Fibroblast of the aortic adventitia (primary cell): ENCODE results near the gene TEAD1. TPM values are rescaled to one million over a fixed set of nuclear protein-coding genes. Genes with fewer than 3 reads are reported as not detected.

ENCODE experiments used
- DNase-seq: peaks from one replicate; pipeline ENCODE4 v3.0.0-alpha.2; 2010; ENCODE audit warnings: low read depth
- H3K4me3 ChIP-seq: 2 replicates; pipeline ENCODE4 v1.5.1; 2011; ENCODE audit warnings: low read depth, mild to moderate bottlenecking, control low read depth, low read length, moderate library complexity
- total RNA-seq: library from RNA; depleted of rRNA; stranded (reverse); fragments of >200 nt; gene quantifications from 2 replicates; pipeline ENCODE4 v1.2.3, GENCODE V29; 2012; ENCODE audit warnings: low replicate concordance
- TF ChIP-seq, protein P1 (sequence below): IDR thresholded peaks from 2 replicates; pipeline ENCODE4 v1.5.1; 2011; ENCODE audit warnings: mild to moderate bottlenecking, low read length, control low read depth, inconsistent platforms; ENCODE audit not compliant: insufficient read depth

The TEAD1 gene
- total RNA-seq, 1 donor = 117 TPM

DNA sequence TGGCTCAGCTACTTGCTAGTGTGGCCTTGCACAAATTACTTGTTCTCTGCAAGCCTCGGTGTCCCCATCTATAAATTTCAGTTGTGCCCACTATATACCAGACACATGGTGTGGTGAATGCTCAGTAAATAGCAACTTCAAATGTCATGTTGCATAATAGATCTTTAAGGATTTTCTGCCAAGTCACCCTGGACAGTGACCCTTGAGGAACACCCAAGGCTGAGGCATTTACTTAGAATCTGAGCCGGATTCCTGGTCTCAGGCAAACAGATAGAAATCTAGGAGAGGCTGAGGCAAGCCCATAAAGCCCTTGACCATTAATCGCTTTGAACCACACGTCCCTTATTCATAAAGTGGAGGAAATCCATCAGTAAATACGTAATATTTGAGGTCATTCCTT is 9.7 kb downstream of the TEAD1 start:
- no peak for DNase-seq
- no peak overlapping the region for H3K4me3 ChIP-seq
- TF ChIP-seq, protein P1, sequence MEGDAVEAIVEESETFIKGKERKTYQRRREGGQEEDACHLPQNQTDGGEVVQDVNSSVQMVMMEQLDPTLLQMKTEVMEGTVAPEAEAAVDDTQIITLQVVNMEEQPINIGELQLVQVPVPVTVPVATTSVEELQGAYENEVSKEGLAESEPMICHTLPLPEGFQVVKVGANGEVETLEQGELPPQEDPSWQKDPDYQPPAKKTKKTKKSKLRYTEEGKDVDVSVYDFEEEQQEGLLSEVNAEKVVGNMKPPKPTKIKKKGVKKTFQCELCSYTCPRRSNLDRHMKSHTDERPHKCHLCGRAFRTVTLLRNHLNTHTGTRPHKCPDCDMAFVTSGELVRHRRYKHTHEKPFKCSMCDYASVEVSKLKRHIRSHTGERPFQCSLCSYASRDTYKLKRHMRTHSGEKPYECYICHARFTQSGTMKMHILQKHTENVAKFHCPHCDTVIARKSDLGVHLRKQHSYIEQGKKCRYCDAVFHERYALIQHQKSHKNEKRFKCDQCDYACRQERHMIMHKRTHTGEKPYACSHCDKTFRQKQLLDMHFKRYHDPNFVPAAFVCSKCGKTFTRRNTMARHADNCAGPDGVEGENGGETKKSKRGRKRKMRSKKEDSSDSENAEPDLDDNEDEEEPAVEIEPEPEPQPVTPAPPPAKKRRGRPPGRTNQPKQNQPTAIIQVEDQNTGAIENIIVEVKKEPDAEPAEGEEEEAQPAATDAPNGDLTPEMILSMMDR = no peak

DNA sequence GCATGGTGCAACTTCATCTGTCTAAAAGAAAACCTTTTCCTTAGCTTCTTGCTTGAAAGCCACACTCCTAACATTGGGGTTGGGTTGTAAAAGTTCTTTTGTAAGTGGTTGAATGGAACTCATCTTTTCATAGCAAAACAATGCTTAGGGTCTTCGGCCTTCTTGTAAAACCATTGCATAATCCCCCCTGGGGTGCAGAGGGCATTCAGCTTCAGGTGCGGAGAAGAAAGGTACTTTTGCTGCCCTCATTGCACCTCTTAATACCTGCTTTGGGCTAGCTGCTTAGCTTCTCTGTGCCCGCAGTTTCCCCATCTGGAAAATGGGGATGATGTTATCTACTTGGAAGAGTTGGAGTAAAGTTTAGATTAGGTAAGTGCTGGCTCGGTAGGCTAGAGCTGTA is 10.1 kb downstream of the TEAD1 start:
- TF ChIP-seq, protein P1 = no peak
- H3K4me3 ChIP-seq = no peak overlapping the region
- no peak for DNase-seq

DNA sequence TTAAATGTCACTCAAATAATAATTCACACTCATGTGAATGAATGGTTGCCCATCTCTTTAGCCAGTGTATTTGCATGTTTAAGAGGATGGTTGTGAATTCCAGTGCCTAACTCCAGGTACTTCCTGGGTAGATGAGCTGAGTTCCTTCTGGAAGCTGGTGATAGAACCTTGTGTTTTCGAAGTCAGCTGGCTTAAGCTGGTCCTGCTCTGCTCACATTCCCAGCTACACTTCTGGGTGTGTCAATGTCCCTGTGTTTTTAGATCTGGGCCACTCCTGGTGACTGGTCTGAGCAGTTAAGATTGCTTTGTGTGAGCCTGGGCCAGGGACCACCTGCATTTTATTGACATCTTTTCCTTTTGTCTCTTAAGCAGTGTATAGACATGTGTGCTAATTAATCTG is 10.6 kb downstream of the TEAD1 start:
- TF ChIP-seq, protein P1 = no peak
- H3K4me3 ChIP-seq = no peak overlapping the region

DNA sequence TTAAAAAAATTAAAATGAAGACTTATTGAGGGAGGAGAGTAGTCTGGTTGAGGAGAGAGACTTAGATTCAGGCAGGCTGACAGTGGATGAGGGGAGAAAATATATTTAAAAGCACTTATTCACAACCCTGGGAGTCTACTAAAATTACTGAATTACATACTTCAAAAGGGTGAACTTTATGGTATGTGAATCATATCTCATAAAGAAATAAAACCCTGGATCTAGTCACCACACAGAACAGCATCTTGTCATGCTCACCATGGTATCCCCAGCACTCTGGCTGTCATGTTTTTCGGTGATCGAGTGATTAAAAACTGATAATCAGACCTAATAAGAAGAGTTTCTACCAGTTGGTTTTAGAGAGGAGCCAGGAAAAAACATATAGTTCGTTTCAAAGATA is 11.0 kb downstream of the TEAD1 start:
- DNase-seq = no peak
- TF ChIP-seq, protein P1 = no peak
- no peak overlapping the region for H3K4me3 ChIP-seq

More for the DNA sequence above, 10.6 kb downstream of the TEAD1 start:
- no peak for DNase-seq

DNA sequence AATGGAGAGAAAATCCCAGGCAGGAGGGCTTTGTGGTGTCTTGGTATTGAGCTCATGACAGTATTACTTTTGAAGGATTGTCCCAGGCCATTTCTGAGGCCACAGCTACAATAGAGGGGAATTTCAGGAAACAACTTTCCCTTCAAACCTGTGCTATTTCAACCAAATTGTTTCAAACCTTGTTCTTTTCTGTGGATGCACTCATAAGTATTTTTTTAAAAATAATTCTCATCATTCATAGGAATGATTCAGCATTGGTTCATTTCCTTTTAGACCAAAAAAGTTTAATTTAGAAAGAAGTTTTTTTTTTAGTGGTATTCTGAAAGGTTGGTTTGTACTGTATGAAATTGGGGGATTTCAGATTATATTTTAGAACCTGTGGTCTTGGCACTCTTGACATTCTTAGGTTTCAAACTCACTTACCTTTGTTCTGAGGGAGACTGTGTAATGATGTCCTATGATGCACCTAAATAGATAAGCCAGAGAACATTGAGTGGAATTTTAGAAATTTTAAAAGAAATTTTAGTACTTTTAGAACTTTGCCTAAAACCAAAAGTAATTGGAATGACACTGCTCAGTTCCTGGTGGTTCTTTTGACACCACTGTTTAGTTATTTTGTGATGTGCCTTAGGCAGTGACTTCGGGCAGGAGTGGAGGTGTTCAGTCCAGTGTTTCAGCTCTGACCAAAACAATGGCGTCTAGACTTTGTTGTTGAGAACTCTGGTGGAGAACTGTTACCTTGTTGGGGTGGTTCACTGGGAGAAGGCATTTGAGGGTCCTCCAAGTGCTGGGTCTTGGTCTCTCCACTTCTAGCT is 12.2 kb downstream of the TEAD1 start:
- DNase-seq = no peak
- no peak overlapping the region for H3K4me3 ChIP-seq
- TF ChIP-seq, protein P1 = no peak

DNA sequence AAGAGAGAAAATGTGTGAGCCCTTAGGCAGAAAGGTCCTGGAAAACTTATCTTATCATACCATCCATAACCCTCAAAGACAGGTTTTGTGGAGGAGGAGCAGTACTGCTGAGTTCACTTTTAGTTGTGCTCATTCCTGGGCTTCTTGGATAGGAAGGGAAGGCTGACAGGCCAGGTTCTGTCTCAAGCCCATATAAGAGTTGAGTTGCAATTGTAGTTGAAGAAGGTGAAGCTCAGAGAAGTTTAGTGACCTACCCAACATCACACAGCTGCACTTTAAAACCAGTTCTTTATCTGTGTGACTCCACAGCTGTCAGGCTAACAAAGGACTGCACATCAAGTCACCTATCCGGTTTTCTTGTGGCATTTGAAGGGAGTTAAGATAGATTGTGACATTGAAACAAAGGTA is 13.0 kb downstream of the TEAD1 start:
- TF ChIP-seq, protein P1 = no peak
- H3K4me3 ChIP-seq = no peak overlapping the region
- no peak for DNase-seq
